HG02610 (cell line): ENCODE measurements around the gene DMWD.

Experiments used
- ATAC-seq: cut with Tn5 transposase; IDR thresholded peaks from one replicate; pipeline ENCODE4 v1.9.1; 2021; ENCODE audit warnings: mild to moderate bottlenecking, moderate library complexity; ENCODE audit not compliant: unreplicated experiment

Gene DMWD

DNA sequence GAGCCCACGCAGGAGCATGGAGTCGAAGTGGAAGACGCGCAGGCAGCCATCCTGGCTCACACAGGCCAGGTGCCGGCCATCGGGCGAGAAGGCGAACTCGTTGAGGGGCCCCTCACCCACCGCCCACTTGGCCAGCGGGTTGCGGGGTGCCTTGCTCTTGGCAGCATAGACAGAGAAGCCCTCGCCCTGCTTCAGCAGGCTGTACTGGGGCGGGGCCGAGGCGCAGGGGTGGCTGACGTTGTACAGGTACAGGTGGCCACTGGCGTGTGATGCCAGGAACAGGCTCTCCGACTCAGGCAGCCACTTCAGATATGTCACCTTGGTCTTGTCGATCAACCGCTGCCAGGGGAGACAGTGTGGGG is 6.1 kb downstream of the DMWD start:
- ATAC-seq: no peak

DNA sequence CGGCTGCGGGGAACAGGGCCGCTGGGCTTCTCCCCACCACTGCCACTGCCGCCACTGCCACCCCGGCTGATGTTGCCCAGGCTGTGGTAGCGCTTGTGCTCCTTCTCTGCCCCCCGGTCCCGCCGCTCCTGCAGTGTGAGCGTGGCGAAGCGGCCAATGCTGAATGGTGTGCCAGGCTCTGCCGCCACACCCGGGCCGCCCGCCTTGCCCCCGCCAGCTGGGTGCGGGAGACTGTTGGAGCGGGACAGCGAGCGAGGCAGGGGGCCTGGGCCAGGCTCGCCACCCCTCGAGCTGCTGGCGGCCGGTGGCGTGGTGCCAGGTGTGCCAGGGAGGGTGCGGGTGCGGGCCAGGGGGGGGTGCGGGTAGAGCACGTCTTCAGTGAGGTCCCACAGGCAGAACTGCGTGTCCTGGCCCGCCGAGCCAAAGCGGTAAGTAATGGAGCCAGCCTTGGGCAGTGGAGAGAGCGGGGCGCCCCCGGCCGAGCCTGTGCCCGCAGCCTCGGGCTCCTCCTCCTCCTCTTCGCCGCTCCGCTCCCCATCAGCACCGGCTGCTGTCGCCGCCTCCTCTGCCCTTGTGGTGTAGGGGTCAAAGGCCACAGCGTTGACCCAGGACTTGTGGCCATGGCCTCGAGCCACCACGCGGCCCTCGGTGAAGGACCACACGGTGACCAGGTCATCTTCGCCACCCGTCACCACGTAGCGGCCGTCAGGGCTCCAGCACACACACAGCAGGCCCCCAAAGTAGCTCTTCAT is 6.7 kb downstream of the DMWD start:
- ATAC-seq: no peak

DNA sequence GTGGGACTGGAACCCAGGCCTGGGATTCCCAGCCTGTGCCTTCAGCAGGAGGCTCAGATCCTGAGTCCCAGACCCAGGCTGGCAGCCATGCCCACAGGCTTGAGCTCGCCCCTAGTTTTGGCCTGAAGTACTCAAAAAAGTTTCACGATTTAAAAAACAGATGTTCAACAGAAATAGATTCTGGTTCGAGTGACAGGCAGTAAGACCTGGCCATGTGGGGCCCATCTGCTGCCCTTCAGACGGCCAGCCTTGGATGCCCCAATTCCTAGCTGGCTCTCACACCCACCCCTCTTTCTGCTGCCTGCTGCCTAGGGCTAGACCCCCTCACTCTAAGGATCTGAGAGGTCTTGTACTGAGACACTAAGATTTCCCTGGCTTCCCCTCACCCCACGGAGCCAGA is 7.5 kb downstream of the DMWD start:
- no peak for ATAC-seq

- ATAC-seq: no peak
Measured at GRCh38 chr19:45784096-45784495, 8.5 kb downstream of the DMWD start.

DNA sequence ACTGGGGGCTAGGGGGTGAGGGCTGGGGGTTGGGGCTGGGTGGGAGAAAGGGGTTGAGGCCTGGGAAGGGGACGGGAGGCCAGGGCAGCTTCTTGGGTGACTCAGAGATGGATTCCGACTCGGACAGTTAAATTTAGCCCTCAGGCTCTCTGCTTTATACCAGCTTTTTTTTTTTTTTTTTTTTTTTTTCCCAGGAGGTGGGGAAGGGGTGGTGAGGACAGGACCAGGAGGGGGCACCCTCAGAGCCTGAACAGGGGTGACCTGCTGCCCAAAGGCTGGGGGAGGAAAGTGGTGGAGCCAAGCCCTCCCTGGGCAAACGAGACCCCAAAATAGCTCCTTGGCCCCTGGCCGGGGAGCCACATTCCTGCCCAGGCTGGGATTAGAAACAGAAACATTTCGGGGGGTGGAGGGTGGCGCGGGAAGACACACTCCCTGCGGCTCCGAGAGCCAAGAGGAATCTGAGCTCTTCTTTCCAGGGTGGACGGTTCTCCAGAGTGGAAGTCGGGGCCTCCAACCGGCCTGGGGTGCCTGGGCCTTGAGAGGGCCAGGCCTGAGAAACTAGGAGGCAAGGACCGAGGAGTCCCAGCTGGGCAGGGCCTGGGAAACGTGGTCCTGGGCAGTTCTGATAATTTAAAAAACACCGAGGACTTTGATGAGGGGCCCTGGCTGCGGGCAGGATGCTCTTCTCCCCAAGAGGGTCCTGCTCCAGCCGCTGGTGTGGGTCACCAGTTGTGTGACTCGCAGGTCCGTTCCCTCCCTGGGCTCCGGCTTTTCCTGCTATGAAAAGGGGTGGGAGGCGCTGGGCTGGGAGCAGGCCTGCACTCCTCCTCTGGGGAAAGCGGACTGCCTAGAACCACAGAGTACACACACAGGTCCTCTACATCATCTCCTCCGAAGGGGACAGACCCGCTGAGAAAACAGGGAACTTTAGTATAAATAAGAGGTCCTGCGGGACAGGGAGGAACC is 9.5 kb downstream of the DMWD start:
- ATAC-seq: no peak

DNA sequence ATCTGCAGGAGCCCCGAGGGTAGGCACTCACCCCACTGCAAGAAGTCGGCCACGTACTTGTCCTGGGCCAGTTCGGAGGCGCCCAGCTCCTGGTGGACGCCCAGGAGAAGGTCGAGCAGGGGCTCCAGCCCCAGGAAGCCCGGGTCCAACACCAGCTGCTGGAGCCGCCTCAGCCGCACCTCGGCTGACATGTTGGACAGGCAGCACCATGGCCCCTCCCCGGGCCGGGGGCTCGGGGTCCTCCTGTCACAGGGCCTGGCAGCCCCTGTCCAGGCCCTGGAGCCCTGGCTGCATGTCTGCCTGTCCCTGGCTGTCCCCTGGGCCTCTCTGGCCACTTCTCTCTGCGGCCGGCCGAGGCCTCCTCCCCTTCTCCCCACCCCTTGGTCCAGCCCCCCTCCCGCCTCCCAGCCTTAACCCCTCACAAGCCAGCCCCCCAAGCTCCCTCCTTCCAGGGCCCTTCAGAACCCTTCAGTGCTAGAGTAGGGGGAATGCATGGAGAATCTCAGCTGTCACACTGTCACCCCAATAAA is 10.4 kb downstream of the DMWD start, which contains the start of gene DMPK:
DMPK (minus strand) TSS at position 329 of the 530 bp plus-strand sequence; CDS start at position 191, 138 bp downstream.
- no peak for ATAC-seq

- no peak for ATAC-seq
Measured at GRCh38 chr19:45781214-45782161, 11.2 kb downstream of the DMWD start.

DNA sequence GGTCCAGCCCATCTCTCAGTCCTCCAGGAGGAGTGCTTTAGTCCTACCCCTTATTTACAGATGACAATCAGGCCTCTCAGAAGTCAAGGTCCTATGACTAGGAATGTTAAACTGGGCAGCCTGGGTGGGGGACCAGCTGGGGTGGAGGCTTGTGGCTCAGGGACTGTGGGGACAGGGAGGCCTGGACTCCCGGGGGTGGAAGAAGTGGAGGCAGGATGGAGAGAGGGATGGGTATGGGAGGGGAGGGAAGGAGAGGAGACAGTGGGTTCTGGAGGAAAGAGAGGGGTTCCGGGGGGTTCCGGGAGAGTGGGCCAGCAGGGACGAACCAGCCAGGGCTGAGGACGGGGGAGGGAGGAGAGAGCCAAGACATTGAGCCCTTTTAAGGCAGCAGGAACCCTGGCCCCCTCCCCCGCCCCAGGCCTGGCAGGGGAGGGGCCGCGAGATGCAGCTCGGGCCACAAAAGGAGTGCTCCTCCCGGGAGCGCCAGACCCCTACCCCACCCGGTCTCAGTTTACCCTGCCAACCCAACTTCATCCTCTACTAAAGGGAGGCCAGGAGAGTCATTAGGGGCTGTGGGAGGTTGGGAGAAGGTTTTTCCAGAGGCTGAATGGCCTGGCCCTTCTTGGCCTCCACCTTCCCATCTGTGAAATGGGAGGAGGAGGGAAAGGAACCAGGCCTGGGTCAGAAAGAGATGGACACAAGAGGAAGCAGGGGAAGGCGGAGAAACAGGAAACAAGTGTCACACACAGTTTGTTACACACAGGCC is 12.0 kb downstream of the DMWD start:
- ATAC-seq: no peak

GRCh38 chr19:45780146-45780447 is 12.5 kb downstream of the DMWD start:
- no peak for ATAC-seq

- peak; percentile 80 for ATAC-seq
Measured at GRCh38 chr19:45779231-45780145, 13.2 kb downstream of the DMWD start.

GRCh38 chr19:45778010-45778661 is 14.5 kb downstream of the DMWD start:
- no peak for ATAC-seq

DNA sequence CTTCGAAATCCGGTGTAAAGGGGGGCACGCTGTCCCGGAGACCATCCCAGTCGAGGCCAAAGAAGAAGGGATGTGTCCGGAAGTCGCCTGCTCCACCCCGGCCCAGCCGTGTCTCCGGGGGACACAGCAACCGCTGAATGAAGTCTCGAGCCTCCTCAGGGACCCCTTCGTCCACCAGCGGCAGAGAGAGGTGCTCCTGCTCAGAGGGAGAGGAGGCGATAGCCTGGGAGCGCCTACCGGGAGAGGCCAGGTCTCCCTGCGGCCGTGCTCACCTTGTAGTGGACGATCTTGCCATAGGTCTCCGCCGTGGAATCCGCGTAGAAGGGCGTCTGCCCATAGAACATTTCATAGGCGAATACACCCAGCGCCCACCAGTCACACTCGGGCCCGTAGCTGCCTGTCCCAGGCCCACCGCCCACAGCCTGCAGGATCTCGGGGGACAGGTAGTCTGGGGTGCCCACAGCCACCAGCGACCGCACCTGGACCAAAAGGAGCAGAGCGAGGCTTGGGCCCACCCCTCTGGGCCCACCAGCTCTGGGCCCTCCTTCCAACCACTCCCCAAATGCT is 15.2 kb downstream of the DMWD start:
- no peak for ATAC-seq

- no peak for ATAC-seq
Measured at GRCh38 chr19:45774765-45775164, 17.9 kb downstream of the DMWD start.

GRCh38 chr19:45773384-45773783 is 19.3 kb downstream of the DMWD start:
- ATAC-seq: no peak

DNA sequence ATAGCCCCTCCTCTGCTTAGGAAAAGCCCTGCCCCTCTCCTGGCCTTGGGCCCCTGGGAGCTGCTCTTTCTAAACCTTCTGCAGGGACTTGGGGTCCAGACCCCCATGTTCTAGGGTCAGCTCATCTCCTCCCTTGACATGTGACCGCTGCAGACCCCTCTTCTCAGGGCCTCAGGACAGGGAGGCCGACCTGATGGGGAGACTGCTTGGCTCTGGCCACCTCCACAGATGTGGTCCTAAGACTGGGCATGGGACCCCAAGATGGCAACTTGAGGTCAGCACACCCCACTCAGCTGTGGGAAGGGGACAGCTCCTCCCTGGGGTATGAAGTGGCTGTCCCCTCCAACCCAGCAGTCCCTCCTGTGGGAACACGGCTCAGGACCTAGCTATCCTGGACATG is 19.7 kb downstream of the DMWD start:
- no peak for ATAC-seq

DNA sequence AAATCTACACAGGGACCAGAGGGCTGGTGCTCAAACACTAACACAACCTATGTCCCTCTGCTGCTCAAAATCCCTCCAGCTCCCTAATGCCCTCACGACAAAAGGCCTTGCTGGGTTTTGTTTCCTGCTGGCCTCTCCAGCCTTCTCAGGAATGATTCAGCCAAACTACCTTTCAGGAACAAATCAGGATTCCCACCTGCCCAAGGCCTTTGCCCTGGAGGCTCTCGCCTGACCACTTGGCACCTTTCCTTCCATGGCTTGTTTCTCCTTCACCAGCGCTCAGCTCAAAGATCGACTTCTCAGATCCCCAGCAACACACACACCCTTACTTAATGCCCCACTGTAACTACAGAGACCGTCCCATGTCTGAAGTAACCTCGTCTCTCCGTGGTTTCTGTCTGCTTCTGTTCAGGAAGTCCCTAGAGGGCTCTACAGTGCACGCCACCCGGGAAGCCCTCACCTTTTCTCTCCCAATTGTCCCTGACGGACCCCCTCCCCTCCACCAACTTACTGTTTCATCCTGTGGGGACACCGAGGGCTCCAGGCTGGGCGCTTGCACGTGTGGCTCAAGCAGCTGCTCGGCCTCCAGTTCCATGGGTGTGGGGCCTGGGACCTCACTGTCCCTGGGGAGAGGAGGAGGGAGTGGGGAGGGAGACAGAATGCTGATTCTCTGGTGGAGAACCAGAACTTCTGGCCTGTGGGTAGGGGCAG is 20.4 kb downstream of the DMWD start:
- ATAC-seq: no peak

DNA sequence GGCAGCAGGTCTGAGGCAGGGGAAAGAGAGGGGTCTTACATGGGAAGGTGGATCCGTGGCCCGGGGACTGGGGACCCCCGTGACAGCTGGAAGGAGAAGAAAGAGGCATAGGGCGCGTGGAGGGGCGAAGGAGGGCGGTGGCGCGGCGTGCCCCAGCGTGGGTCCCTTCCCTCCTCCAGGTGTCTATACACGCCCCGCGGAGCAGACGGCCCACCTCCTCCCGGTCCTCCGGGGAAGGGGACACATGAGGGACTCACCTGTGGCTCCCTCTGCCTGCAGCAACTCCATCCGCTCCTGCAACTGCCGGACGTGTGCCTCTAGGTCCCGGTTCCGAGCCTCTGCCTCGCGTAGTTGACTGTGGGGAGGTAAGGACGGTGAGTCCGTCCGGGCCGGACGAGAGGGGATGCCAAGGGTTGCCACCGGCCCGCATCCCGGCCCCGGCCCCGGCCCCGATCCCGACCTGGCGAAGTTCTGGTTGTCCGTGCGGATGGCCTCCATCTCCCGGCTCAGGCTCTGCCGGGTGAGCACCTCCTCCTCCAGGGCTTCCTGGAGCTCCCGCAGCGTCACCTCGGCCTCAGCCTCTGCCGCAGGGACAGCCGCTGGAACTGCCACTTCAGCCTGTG is 21.2 kb downstream of the DMWD start:
- no peak for ATAC-seq
